ENCODE measurements around the gene MED28.

GRCh38 chr4:17616283-17616682 is 1.8 kb downstream of the MED28 start:
- TF ChIP-seq, protein P1, sequence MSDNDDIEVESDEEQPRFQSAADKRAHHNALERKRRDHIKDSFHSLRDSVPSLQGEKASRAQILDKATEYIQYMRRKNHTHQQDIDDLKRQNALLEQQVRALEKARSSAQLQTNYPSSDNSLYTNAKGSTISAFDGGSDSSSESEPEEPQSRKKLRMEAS (IDR thresholded peaks at IDR 0.05; ENCODE audit: low read depth): no peak
- TF ChIP-seq, protein P2, sequence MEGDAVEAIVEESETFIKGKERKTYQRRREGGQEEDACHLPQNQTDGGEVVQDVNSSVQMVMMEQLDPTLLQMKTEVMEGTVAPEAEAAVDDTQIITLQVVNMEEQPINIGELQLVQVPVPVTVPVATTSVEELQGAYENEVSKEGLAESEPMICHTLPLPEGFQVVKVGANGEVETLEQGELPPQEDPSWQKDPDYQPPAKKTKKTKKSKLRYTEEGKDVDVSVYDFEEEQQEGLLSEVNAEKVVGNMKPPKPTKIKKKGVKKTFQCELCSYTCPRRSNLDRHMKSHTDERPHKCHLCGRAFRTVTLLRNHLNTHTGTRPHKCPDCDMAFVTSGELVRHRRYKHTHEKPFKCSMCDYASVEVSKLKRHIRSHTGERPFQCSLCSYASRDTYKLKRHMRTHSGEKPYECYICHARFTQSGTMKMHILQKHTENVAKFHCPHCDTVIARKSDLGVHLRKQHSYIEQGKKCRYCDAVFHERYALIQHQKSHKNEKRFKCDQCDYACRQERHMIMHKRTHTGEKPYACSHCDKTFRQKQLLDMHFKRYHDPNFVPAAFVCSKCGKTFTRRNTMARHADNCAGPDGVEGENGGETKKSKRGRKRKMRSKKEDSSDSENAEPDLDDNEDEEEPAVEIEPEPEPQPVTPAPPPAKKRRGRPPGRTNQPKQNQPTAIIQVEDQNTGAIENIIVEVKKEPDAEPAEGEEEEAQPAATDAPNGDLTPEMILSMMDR (IDR thresholded peaks at IDR 0.05): no peak
- TF ChIP-seq NRF1 (IDR thresholded peaks at IDR 0.05; ENCODE audit: low read depth, low read length) (no peak), POLR2AphosphoS5 (IDR thresholded peaks at IDR 0.05; ENCODE audit: low read depth, low read length) (no peak), PBX3 (IDR thresholded peaks at IDR 0.05) (no peak), EZH2phosphoT487 (IDR thresholded peaks at IDR 0.05; ENCODE audit: borderline replicate concordance, low read depth) (no peak), REST (IDR thresholded peaks at IDR 0.05; ENCODE audit: low read depth, low read length) (no peak)

All from SK-N-SH (cell line).